DOHH2 (cell line): Measurements from ENCODE around the gene SLC6A6.

ENCODE experiments used
- EZH2phosphoT487 ChIP-seq: fragments of 200-600 bp; sonication (generic); IDR thresholded peaks from 2 replicates; pipeline ENCODE4 v1.6.1; 2017; ENCODE audit warnings: borderline replicate concordance, mild to moderate bottlenecking, antibody characterized with exemption, low read length, moderate library complexity, mixed read lengths
- TF ChIP-seq, protein P1 (sequence below): fragments of 200-600 bp; sonication (generic); IDR thresholded peaks from one replicate; pipeline ENCODE4 v1.5.1; 2014; ENCODE audit warnings: antibody characterized with exemption, mild to moderate bottlenecking, low read depth, low read length; ENCODE audit not compliant: poor library complexity, severe bottlenecking

DNA sequence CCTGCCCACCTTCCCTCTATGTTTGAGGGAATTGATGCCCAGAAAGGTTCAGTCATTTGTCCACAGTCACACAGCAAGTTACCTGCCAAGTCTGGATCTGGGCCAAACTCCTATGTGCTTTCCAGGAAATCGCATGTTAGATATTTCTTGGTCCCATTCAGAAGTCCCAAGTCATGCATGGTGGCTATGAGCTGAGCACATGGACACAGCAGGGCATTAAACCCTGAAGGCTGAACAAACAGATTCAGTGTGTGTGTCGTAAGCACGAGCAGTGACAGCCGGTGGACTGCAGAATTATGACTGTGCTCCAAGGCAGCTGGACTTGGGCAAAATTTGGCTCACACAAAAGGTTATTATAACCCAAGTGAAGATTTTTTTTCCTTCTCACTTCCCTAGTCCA is 11.4 kb upstream of the SLC6A6 start:
- TF ChIP-seq, protein P1, sequence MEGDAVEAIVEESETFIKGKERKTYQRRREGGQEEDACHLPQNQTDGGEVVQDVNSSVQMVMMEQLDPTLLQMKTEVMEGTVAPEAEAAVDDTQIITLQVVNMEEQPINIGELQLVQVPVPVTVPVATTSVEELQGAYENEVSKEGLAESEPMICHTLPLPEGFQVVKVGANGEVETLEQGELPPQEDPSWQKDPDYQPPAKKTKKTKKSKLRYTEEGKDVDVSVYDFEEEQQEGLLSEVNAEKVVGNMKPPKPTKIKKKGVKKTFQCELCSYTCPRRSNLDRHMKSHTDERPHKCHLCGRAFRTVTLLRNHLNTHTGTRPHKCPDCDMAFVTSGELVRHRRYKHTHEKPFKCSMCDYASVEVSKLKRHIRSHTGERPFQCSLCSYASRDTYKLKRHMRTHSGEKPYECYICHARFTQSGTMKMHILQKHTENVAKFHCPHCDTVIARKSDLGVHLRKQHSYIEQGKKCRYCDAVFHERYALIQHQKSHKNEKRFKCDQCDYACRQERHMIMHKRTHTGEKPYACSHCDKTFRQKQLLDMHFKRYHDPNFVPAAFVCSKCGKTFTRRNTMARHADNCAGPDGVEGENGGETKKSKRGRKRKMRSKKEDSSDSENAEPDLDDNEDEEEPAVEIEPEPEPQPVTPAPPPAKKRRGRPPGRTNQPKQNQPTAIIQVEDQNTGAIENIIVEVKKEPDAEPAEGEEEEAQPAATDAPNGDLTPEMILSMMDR = no peak
- TF ChIP-seq EZH2phosphoT487 = no peak
